22Rv1 (cell line): Measurements from ENCODE around the gene TEX264.

Experiments used
- ZFX ChIP-seq: fragments of 450-650 bp; IDR thresholded peaks from 2 replicates; pipeline ENCODE4 v1.6.1; 2017; ENCODE audit warnings: antibody characterized with exemption, borderline replicate concordance
- TF ChIP-seq, protein P1 (sequence below): fragments of 450-650 bp; IDR thresholded peaks from 2 replicates; pipeline ENCODE4 v1.5.1; 2017; ENCODE audit warnings: mild to moderate bottlenecking

GRCh38 chr3:51687431-51688205 is 16.6 kb downstream of the TEX264 start:
- TF ChIP-seq, protein P1, sequence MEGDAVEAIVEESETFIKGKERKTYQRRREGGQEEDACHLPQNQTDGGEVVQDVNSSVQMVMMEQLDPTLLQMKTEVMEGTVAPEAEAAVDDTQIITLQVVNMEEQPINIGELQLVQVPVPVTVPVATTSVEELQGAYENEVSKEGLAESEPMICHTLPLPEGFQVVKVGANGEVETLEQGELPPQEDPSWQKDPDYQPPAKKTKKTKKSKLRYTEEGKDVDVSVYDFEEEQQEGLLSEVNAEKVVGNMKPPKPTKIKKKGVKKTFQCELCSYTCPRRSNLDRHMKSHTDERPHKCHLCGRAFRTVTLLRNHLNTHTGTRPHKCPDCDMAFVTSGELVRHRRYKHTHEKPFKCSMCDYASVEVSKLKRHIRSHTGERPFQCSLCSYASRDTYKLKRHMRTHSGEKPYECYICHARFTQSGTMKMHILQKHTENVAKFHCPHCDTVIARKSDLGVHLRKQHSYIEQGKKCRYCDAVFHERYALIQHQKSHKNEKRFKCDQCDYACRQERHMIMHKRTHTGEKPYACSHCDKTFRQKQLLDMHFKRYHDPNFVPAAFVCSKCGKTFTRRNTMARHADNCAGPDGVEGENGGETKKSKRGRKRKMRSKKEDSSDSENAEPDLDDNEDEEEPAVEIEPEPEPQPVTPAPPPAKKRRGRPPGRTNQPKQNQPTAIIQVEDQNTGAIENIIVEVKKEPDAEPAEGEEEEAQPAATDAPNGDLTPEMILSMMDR = no peak
- no peak for TF ChIP-seq ZFX
